GM21390 (cell line): Measurements from ENCODE around the gene POLN.

Source experiments
- ATAC-seq: cut with Tn5 transposase; IDR thresholded peaks from one replicate; pipeline ENCODE4 v1.9.1; 2021; ENCODE audit not compliant: unreplicated experiment

Gene POLN

GRCh38 chr4:2072971-2073807, 168.7 kb downstream of the POLN start:
- ATAC-seq = no peak

GRCh38 chr4:2071912-2072867, 169.7 kb downstream of the POLN start:
- no peak for ATAC-seq

- no peak for ATAC-seq
These were observed 170.5 kb downstream of the POLN start for GRCh38 chr4:2071252-2071911.

GRCh38 chr4:2070421-2071251, 171.3 kb downstream of the POLN start:
- ATAC-seq = no peak

GRCh38 chr4:2069986-2070385, 171.9 kb downstream of the POLN start:
- ATAC-seq = no peak

GRCh38 chr4:2069161-2069971, 172.6 kb downstream of the POLN start:
- no peak for ATAC-seq

GRCh38 chr4:2068566-2068965, 173.4 kb downstream of the POLN start:
- no peak for ATAC-seq

GRCh38 chr4:2068198-2068470, 173.8 kb downstream of the POLN start:
- no peak for ATAC-seq

- ATAC-seq = no peak
These were observed 174.3 kb downstream of the POLN start for GRCh38 chr4:2067446-2068197.

- no peak for ATAC-seq
These were observed 175.1 kb downstream of the POLN start for GRCh38 chr4:2066571-2067445.

GRCh38 chr4:2066011-2066551, 175.8 kb downstream of the POLN start:
- ATAC-seq = no peak

GRCh38 chr4:2065106-2065930, 176.6 kb downstream of the POLN start:
- ATAC-seq = no peak

- ATAC-seq = no peak
These were observed 177.5 kb downstream of the POLN start for GRCh38 chr4:2064276-2064991.

GRCh38 chr4:2063557-2064275, 178.2 kb downstream of the POLN start:
- no peak for ATAC-seq

GRCh38 chr4:2062808-2063524, 179.0 kb downstream of the POLN start:
- no peak for ATAC-seq
